GM18951 (cell line): ENCODE measurements around the gene NDUFS2.

Source experiments
- POLR2A ChIP-seq: IDR thresholded peaks from 4 replicates; pipeline ENCODE4 v1.6.1; 2011; ENCODE audit warnings: mild to moderate bottlenecking; ENCODE audit not compliant: insufficient read length, insufficient read depth; ENCODE audit errors: extremely low read depth
- in situ Hi-C: fragments of 300-500 bp; cut with MboI; formaldehyde crosslinking; loops from one replicate; pipeline ENCODE4 v1.12.0; 2022; ENCODE audit warnings: low sequenced_read_pairs, mixed read lengths, inconsistent platforms; ENCODE audit not compliant: unreplicated experiment

NDUFS2 gene

GRCh38 chr1:161164901-161165610 lies 37.1 kb upstream of the NDUFS2 start:
- no peak for TF ChIP-seq POLR2A
- in situ Hi-C loops: no loop called here

- TF ChIP-seq POLR2A: peak; percentile 85
- in situ Hi-C loops: no loop called here
Observed at GRCh38 chr1:161165742-161166668, 36.2 kb upstream of the NDUFS2 start, which contains the start of gene PPOX. TSS of gene PPOX (plus strand) at chr1:161166426. CDS start at chr1:161166848, 422 bp downstream.

DNA sequence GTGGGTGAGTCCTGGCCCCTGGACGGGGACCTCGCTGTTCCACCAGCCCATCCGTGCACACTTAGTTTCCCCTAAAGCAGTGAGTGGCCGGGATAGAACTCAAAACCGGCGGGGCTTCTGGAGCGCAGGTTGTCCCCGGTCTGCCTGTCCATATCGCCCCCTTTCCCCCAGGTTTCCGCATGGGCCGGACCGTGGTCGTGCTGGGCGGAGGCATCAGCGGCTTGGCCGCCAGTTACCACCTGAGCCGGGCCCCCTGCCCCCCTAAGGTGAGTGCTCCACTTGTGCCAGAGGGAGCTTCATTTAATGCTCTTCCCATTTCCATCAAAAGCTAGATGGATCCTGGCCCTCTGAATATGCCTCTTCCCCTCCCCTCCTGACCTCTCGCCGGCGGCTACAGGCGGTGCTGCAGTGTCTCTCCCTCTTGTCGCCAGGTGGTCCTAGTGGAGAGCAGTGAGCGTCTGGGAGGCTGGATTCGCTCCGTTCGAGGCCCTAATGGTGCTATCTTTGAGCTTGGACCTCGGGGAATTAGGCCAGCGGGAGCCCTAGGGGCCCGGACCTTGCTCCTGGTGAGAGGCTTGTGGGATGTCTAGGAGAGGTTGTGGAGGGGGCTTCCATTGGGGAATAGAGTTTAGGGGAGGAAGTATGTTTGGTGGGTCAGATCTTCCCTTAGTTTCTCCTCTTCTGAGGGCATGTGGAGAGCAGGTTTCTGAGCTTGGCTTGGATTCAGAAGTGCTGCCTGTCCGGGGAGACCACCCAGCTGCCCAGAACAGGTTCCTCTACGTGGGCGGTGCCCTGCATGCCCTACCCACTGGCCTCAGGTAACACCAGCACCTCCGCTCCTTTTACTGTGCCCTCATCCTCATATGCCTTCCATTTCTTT lies 35.3 kb upstream of the NDUFS2 start:
- in situ Hi-C loops: no loop called here
- TF ChIP-seq POLR2A: no peak

GRCh38 chr1:161168906-161169305 lies 33.3 kb upstream of the NDUFS2 start:
- no peak for TF ChIP-seq POLR2A
- in situ Hi-C loops: no loop called here

DNA sequence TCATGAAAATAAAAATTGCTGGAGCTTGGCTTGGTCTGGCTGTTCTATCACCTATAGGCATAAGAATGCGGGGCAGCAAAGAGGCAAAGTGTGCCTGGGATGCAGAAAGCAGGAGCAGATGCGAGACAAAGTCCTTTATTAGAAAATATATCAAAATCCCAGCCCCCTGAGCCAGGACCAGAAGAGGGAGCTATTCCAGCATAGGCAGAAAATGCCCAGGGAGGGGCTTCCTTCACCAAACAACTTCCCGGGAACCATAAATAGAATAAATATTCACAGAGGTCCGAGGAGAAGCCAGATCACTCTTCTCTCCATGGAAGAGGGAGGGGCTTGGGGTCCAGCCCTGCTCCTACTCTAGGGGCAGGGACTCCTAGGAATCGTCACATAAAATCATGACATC lies 31.0 kb upstream of the NDUFS2 start:
- in situ Hi-C loops: no loop called here

GRCh38 chr1:161171696-161172095 lies 30.5 kb upstream of the NDUFS2 start:
- TF ChIP-seq POLR2A: no peak
- in situ Hi-C loops: no loop called here

More for the DNA sequence above, 31.0 kb upstream of the NDUFS2 start:
- no peak for TF ChIP-seq POLR2A

GRCh38 chr1:161172349-161172748 lies 29.8 kb upstream of the NDUFS2 start:
- in situ Hi-C loops: no loop called here

DNA sequence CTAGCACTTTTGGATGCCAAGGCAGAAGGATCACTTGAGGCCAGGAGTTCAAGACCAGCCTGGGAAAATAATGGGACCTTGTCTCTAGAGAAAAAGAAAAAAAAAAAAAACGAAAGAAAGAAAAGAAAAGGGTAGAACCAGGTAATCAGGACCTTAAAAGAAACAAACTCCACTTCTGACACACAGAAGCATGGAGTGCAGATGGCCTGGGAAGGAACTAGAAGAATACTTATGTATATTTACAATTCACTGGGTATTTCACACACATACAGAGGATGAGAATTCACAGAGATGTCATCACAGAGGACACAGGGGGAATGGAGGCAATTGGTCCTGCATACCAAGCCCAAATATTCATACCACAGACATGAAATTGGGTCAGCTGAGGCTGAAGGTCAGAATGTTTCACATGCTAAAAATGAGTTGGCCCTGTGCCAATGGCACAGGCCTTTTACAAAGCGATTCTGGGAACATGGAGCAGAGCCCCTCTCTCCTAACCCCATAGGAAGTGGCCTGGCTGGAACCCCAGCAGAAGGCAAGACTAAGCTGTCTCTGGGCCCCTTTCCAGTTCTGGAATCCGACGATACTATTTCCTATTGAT lies 29.3 kb upstream of the NDUFS2 start:
- TF ChIP-seq POLR2A: no peak
- in situ Hi-C loops: no loop called here

More at GRCh38 chr1:161172349-161172748, 29.8 kb upstream of the NDUFS2 start:
- no peak for TF ChIP-seq POLR2A

DNA sequence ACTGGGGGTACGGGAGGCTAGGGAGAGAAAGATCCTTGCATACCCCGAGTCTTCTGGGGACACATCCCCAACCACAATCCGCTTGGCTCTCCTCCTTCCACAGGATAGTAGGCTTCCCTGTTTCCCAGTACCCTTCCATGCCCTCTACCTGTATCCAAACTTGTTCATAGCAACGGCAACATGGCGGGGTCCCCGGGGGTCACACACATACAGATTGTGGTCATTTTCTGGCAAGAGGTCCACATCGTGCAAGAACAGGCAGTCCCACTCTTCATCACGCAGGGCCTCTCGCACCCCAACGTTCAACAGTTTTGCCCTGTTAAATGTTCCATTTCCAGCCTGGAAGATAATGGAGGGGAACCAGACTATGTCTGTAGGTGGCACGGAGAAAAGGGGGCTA lies 28.5 kb upstream of the NDUFS2 start:
- in situ Hi-C loops: no loop called here
- no peak for TF ChIP-seq POLR2A

DNA sequence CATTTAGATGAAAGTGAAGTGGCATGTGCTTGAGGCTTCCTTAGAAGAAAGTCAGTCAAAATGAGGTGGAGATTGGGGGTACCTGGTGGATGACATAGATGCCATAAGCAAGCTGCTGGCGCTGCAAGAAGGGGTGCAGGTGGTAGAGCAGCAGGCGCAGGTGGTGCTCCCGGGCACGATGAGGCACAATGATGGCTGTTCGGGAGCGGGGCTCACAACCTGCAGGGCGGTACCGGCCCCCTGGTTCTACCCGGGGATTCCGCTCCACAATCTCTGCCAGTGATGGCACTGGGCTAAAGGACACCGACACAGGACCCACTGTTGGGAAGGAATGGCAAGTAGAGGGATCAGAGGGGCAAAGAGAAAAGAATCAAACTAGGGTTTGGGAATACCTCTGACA lies 27.3 kb upstream of the NDUFS2 start:
- in situ Hi-C loops: no loop called here
- TF ChIP-seq POLR2A: no peak

- no peak for TF ChIP-seq POLR2A
- in situ Hi-C loops: no loop called here
Observed at GRCh38 chr1:161175771-161176453, 26.3 kb upstream of the NDUFS2 start.

- TF ChIP-seq POLR2A: no peak
- in situ Hi-C loops: no loop called here
Observed at GRCh38 chr1:161176468-161177111, 25.6 kb upstream of the NDUFS2 start.
